Epidermal melanocyte (primary cell): ENCODE data around the gene UNC93A.
"Not testable (repeated sequence)": the region's sequence is repeated elsewhere in the genome, so short reads cannot be mapped to it uniquely, and the experiment has no call there.

ENCODE experiments used
- DNase-seq: peaks from one replicate; pipeline ENCODE4 v3.0.0; 2011; ENCODE audit warnings: low spot score; ENCODE audit not compliant: insufficient read length

UNC93A gene

DNA sequence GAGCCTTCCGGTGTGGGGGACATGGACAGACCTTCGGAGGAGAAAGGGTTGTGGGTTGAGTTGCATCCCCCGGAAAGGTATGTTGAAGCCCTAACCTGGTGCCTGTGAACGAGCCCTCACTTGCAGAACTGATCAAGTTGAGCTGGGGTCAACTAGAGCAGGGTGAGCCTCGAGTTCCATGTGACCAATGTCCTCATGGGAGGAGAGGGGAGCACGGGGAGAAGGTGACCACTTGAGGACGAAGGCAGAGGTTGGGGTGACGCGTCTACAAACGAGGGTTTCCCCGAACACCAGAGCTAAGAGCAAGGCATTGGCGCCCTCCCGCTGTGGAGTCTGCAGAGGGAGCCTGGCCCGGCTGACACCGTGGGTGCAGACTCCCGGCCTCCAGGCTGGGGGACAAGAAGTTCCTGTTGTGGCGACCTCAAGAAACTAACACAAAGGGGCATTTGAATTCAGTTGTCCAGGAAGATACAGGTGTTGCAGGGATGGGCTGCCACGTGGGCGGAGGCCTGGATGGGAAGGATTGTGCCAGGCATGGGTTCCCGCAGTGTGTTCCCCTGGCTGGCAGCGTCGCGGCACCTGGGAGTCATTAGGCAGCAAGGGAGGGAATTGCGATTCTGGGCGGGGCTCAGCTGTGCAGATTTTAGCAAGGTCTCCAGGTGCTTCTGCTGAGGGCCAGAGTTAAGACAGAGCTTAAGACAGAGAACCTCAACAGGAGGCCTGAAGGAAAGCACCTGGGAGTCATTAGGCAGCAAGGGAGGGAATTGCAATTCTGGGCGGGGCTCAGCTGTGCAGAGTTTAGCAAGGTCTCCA, 20.4 kb upstream of the UNC93A start:
- DNase-seq = no peak

DNA sequence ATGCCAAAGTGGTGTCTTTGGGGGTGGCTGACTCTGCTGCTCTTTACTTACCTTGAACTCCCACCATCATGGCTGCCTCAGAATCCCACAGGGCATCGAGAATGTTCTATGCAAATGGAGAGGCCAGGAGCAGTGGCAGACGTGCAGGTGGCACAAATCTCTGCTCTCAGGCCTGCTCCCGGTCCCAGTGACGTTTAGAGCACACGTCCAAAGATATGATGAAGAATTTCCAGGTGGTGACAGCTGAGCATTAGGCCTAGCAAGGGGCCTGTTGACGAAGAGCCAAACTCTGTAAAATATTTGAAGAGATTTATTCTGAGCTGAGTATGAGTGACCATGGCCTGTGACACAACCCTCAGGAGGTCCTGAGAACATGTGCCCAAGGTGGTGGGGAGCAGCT, 19.0 kb upstream of the UNC93A start:
- no peak for DNase-seq

DNA sequence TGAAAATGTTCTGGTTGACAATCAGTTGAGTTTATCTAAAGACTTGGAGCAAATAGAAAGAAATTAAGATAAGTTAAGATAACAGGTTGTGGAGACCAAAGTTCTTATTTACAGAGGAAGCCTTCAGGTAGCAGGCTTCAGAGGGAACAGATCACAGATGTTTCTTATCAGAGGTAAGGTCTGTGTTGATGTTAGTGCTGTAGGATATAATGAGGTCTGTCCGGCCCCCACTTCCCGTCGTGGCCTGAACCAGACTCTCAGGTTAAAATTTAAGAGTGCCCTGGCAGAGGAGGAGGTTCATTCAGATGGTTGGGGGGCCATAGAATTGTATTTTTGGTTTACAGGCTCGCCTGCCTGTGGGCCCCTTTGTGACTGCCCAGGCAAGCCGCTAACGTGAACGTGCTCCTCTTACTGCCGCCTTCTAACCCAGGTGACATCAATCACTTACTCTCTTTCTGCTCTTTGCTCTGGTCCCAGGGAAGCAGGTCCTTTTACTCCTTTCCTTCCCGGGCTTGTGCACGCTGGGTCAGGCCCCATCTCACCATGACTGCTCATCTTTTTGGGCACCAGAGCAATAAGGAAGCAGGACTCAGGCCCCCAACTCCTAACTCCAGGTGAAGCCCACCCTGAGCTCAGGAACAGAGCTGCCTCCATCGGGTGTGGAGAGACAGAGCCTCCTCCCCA, 18.3 kb upstream of the UNC93A start:
- DNase-seq = no peak

DNA sequence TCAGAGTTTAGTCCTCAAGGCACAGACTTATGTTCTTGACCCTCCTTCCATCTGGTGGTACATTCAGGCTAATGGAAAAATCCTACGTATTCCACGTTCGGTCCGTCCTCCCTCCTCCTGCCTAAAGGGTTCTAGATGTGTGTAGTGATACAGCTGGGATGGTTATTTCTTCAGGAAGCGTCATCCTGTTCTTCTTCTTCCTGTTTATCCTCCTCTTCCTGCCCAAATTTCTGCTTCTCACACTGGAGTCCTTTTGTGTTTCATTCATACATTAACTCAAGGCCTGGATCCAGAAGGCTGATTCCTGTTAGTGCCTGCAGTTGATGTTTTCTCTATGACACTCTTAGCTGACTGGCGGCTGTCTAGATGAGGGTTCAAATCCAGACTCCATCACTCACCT, 16.8 kb upstream of the UNC93A start:
- DNase-seq = no peak

DNA sequence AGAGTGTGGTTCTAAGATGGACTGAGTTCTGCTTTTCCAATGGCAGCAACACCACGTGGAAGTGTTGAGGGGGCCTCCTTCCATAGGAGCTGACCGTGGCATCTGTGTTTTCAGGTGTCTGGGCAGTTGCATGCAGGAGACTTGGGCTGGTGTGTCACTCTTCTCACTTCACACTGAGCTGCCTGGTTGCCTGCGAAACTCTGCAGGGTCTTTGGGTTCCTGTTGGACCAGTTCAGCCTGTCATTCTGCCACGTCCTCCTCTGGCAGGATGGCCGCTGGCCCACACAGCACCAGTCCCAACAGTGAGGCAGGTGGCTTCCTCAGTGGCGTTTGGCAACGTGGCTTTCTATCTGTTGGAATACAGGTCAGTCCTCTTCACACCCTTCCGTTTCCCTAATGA, 16.1 kb upstream of the UNC93A start:
- no peak for DNase-seq

DNA sequence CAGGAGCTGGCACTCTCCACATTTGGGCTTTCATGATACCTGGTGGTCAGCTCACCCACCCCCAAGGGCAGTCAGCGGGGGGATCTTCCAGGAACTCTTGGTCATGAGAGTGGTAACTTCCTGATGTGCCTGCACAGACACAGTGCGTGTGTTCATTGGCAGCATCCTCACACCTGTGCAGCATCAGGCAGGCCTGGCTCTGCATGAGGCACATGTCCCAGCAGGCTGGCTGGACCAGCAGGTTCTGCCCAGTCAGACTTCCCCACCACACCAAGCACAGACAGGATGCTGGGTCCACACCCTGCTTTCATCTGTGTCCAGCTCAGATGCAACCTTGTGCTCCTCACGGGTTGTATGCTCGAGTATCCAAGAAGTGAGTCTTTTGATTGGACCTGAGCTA, 15.7 kb upstream of the UNC93A start:
- DNase-seq = no peak

DNA sequence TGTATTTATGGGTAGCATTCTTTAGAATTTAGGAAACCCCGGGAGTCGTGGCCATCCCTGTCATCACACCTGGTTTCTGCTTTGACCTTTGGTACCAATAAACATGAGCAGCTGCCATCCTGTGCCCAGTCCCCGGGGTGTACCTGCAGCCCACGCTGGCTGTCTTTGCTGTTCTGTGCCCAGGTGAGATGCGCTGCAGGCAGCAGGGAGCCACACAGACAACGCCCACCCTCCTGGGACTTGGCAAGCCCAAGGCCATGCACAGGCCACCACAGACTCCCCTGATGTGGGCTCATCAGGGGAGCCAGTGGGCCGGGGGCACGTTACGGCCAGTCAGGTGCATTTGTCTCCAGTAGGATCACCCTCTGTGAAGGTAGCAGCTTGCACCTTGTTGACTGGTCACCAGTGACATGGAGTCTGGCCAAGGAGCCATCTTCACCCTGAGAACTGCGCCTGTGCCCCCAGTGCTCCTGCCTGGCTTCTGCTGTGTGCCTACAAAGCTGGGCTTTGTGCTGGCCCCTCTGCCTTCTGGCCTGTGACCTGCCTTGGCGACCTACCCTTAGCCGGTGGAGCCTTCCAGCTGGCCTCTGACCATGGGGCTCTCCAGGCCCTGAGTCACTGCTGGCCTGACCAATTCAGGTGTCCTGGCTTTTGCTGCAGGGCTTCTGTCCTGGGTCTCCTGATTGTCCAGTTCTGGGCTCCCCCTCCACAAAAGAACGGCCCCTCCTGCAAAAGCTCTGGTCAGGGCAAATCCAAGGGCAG, 14.2 kb upstream of the UNC93A start:
- no peak for DNase-seq

DNA sequence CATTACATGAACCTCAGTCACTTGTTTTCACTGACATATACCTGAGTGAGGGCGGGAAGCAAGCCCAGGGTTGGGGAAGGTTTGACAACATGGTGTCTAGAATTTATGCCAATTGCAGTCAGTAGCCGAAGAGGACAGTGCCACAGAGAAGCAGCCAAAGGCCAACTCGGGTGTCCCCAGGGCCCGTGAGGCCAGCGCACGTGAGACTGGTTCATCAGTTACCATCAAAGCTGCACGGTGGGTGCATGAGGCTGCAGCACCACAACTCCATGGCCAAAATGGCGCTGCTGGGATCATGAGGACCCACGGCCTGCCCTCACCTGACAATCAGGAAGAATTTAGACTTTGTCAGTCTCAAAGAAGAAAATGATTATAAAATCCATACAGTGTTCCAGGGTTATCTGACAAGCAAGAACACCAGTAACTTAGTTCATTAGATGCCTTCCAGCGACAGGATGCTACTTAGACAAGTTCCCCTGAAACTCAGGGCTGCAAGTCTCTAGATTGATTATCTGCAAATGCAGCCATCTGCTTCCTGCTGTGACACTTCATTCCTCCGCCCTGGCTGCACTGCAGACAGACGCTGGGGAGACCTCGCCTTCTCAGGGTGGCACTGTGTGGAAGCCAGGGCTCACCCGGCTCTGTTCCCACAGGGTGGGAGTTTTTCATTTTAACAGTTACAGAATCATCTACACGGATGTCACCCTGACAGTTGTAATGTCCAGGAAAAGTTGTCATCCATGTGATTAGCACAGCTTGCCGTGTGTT, 12.8 kb upstream of the UNC93A start:
- DNase-seq = not testable (repeated sequence)

DNA sequence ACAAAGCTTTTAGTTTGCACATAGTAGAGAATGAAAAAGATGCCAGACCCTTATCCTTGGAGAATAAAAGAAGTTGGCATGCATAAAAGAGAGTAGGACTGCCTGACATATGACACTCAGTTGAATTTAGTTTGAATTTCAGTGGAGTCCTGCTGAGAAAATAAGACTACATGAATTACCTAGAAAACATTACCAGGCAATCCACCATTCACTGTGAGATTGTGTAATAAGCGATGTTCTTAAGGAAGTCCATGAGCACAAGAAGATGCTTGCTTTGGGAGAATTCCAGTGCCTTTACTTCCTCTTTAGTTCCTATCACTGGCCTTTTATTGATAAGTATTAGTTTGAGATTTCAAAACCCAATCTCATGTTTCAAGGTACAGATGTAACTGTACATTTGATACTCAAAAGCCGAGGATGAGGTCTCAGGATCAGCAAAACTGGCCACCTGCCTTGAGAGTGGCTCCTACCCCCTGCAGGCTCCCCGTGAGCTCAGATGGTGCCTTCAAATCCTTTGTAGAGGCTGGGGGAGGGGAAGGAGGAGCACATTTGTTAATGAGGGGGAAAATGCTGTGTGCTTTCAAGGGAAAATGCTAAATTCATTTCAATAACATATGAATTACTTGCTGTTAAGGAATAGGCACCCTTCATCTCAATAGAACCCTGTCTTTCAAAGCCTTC, 11.2 kb upstream of the UNC93A start:
- DNase-seq = no peak

DNA sequence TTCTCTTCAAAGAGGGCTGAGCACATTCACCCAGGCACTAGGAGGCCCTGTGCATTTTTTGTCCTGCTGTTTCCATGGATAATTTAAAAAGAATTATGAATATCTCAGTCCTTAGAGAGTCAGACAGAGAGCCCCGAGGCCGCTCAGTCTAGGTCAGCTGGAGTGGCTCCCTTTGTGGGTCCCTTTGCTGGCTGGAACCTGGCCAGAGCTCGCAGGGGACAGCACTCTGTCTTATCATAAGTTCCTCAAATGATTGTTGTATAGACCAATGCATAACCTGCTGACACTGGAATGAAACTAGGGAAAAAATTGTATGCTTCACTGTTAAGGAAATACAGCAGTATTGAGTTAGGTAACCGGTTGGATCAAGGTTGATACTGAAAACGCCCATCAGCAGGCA, 10.6 kb upstream of the UNC93A start:
- not testable (repeated sequence) for DNase-seq

DNA sequence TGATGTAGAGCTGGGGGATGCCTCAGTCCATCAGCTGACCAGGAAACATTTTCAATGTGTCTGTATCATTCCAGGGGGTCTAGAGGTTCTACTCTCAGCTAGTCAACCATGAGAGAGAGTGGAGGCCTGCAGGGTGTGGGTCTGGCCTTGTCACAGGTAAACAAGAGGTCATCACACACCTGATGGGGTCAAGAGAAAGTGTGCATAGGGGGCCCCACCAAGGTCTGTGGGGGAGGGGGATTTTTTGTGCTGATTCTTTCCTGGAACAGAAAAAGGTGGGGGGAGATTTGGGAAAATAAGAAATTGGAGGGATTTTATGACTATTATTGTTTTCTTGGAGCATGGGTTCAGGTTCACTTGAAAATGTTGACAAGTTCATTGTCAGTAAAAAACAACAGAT, 8.9 kb upstream of the UNC93A start:
- no peak for DNase-seq

DNA sequence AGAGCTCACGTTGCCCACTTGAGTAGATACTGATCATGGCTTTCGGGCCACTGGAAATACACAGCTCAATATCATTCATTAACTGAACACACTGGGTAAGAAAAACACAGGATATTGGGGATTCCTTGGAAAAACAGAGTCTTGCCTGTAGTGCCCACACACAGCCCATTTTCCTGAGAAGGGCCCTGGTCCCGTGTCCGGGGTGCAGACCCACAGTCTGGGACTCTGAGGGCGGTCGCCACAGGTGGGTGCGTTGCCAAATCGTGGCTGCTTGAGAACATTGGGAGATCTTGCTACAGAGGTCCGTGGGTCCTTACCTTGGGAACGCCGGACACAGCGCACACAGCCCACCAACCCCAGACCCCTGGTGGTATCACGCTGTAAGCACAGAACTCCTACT, 6.5 kb upstream of the UNC93A start:
- DNase-seq = not testable (repeated sequence)

DNA sequence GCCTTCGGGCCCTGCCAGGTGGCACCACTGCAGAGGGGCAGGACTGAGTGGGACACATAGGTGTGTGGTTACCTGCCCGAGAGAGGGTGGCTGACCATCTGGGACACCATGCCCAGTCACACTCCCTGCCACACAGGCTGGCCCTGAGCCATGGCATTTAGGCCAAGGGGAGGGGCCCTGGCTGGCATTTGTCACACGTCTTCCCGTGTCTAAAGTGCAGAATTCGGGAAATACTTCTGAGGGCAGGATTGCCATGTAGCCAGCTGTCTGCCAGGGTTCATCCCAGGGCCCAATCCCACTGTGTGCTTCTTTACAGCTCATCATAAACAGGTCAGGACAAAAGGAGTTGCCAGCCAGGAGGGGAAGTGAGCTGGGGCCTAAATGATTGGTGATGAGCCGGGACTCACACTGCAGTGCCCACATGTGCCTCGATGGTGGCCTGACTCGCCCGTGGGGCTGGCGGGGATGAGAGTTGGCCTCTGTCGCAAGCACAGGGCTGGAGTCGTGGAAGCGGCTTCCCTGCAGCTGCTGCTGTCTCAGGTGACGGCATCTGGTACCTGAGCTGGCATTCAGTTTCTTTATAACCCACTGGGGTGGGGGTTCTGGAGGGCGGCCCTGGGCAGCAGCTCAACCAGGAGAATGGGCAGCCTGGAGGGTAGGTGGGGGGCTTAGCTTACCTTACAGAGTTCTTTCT, 5.9 kb upstream of the UNC93A start:
- DNase-seq = no peak

DNA sequence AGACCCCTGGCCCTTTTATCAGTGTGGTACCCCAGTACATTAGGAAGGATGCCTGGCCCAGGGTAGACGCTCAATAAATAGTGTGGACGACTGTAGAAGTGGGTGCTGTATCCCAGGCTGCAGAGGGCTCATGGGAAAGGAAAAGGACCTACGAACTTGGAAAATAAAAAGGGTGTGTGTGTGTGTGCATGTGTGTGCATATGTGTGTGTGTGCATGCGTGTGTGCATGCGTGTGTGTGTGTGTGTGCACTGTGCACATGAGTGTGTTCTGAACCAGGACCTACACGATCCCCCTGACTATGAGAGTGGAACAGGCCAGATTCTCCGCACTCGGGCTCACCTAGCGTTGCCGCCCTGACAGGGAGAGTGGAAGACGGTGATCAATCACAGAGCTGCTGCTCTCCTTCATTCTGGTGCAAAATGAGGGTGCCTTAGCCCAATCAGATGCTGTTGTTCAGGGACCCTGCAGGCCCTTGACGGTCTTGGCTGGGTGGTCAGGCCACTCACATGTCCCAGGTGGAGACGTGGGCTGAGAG, 3.5 kb upstream of the UNC93A start:
- no peak for DNase-seq

DNA sequence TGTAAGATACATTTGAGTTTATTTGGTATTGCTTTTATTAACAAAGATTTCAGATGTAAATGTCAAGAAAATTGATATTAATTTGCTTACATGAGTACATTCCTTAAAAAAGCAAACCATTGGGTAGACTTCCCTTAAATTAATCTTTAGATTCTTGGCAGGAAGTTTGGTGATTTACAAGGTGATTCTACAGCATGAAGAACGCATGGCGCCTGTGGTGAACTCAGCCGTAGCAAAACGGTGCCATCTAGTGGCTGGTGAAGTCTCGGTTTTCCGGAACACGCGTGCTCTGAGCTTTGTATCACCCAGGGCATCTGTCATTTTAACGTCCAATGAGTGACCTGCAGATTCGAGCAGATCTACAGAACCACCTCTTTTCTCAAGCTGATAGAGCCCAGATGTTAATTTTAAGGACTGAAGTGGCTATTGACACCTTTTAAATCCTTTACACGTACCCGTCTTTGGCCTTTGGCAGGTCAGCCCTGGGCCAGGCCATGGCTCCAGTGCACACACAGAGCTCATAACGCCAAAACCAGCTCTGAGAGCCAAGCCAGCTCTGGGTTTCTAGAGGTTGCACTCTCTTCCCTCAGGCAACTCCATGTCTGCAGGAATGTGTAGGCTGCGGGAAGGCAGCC, 2.4 kb upstream of the UNC93A start:
- not testable (repeated sequence) for DNase-seq

DNA sequence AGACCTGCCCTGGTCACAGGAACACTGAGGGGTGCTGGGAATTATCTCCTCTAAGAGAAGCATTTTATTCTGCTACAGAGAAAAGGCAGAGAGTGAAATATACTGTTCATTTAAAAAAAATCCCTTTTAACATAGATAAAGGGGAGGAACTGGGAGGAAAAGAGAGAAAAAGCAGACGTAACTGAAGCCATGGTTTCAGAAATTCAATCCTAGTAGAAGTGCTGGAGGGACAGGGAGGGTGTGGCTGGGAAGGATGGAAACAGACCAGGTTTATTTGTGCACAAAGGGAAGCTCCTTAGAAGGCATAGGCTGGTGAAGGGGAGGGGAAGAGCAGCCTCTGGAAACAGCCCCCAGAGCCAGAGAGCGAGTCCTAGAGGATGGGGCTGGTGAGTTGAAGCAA, 1.8 kb upstream of the UNC93A start:
- DNase-seq = not testable (repeated sequence)

DNA sequence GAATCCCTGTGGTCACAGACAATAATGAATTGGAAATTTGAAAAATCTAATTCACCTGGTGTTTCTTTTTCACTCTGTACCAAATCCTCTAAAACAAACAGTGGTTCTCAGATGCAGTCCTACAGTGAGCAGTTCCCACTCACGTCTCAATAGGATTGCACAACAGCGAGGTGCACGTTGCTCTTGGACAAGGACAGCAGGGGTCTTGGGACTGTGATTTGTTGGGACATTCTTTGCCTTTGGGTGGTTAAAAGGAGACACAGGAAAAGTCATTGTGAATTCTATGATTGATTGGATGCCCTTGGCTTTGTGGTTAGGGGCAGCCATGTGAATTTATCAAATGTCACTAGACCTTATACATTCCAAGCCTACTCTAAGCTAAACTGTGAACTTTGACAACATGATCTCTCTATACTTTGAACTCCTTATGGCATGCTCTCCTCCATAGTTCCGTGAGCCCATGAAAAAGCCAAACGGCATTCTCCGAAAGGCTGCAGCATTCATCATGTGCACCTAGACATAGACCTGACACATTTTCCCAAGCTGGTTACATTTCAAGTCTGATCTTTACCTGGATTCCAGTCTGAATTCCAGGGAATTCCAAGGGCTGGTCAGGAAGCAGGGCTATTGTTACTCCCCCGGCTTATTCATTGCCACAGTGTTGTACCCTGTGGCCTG, 647 bp downstream of the UNC93A start:
- no peak for DNase-seq

DNA sequence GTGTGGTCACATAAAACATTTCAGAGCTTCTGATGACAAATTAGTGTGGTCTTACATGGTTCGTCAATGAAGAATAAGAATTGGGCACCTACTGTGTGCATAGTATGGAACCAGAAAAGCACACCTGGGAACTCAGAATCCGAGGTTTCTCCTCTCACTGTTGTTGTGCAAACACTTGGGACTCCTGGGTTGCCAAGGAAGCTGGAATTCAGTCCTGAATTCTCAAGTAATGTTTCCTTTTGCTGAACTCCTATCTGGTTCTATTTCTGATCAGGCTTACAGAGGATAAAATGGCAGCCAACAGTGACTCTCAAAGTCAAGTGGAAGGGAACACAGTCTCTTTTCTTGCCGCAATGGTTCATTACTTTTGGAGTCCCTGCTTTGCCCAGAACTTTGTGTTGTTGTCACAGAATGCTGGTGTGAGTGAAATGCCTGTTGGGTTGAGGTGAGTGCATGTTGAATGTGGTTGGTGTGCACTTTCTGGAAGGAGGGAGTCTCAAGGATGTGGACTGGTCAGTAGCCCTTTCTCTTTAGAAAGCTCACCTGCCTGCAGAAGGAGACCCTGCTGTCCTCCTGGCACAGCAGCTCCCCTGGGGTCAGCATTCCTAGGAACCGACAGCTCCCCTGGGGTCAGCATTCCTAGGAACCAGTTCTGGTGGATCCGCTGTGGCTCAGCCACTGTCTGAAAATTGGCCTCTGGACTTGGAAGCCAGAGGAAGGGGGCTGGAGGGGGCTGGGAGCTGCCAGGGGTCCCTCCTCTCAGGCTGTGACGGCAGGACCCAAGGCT, 1.4 kb downstream of the UNC93A start:
- DNase-seq = no peak
